ENCODE results near the gene AKTIP. TPM values are rescaled to one million over a fixed set of nuclear protein-coding genes. Genes with fewer than 3 reads are reported as not detected.
"Not testable (repeated sequence)": the region's sequence is repeated elsewhere in the genome, so short reads cannot be mapped to it uniquely, and the experiment has no call there.

Gene AKTIP
- total RNA-seq, 1 experiment from 2014 or later = 23.5 TPM

GRCh38 chr16:53539759-53540718, 37.0 kb upstream of the AKTIP start:
- DNase-seq (ENCODE audit: low read depth, low spot score); H3K27ac ChIP-seq (ENCODE audit: low read depth, low read length); H3K27me3 ChIP-seq (ENCODE audit: insufficient read depth, low read length); H3K9ac ChIP-seq (ENCODE audit: low read length); ATAC-seq; H4K20me1 ChIP-seq (ENCODE audit: insufficient read depth); POLR2A ChIA-PET; H3K4me3 ChIP-seq (replicated peaks in 1 of 2; ENCODE audit: low read depth in 1 of 2, low read length in 2 of 2); H3K79me2 ChIP-seq (ENCODE audit: insufficient read depth, low read length); RAD21 ChIA-PET (ENCODE audit: low non-redundant PET in 1 of 2, low total read pairs in 2 of 2, uncharacterized antibody in 2 of 2, unreplicated experiment in 2 of 2); H3K4me2 ChIP-seq (ENCODE audit: low read length); H3K4me1 ChIP-seq (ENCODE audit: control insufficient read depth in 1 of 2, insufficient read depth in 2 of 2, low read length in 2 of 2); H3K9me2 ChIP-seq (ENCODE audit: insufficient read depth); H2AFZ ChIP-seq (ENCODE audit: low read depth, low read length, poor library complexity, severe bottlenecking); intact Hi-C loops (cut with micrococcal nuclease); H3K9me3 ChIP-seq (ENCODE audit: control insufficient read depth in 1 of 2, insufficient read depth in 1 of 2, low read depth in 1 of 2, low read length in 2 of 2); BruUV-seq (replicated peaks); H3K36me3 ChIP-seq (ENCODE audit: control insufficient read depth in 1 of 2, insufficient read depth in 2 of 2, low read length in 2 of 2): not testable (repeated sequence)
- CTCF ChIA-PET = interaction anchor here (1.7 kb wide), 1 partner anchor 10 kb away, joined by 7 read pairs; no protein-coding TSS in a partner anchor

- H3K27me3 ChIP-seq (ENCODE audit: insufficient read depth, low read length); H4K20me1 ChIP-seq (ENCODE audit: insufficient read depth); CTCF ChIA-PET; H3K27ac ChIP-seq (ENCODE audit: low read depth, low read length); H3K36me3 ChIP-seq (ENCODE audit: control insufficient read depth in 1 of 2, insufficient read depth in 2 of 2, low read length in 2 of 2); H3K9ac ChIP-seq (ENCODE audit: low read length); DNase-seq (ENCODE audit: low read depth, low spot score); intact Hi-C loops (cut with micrococcal nuclease); RAD21 ChIA-PET (ENCODE audit: low non-redundant PET in 1 of 2, low total read pairs in 2 of 2, uncharacterized antibody in 2 of 2, unreplicated experiment in 2 of 2); H3K4me2 ChIP-seq (ENCODE audit: low read length); BruUV-seq (replicated peaks); H3K79me2 ChIP-seq (ENCODE audit: insufficient read depth, low read length); H3K4me3 ChIP-seq (replicated peaks in 1 of 2; ENCODE audit: low read depth in 1 of 2, low read length in 2 of 2); H2AFZ ChIP-seq (ENCODE audit: low read depth, low read length, poor library complexity, severe bottlenecking); H3K4me1 ChIP-seq (ENCODE audit: control insufficient read depth in 1 of 2, insufficient read depth in 2 of 2, low read length in 2 of 2); H3K9me3 ChIP-seq (ENCODE audit: control insufficient read depth in 1 of 2, insufficient read depth in 1 of 2, low read depth in 1 of 2, low read length in 2 of 2); H3K9me2 ChIP-seq (ENCODE audit: insufficient read depth); POLR2A ChIA-PET; ATAC-seq: not testable (repeated sequence)
Observed at GRCh38 chr16:53539346-53539745, 36.3 kb upstream of the AKTIP start.
